Brain pericyte (primary cell): ENCODE results near the gene KLHL41.
A peak's percentile ranks its signal among the peaks of the same experiment; 100 is the strongest.
"Not testable (repeated sequence)": the region's sequence is repeated elsewhere in the genome, so short reads cannot be mapped to it uniquely, and the experiment has no call there.

Experiments
- DNase-seq: peaks from one replicate; pipeline ENCODE4 v3.0.0-alpha.2; 2012; ENCODE audit warnings: low read depth, low spot score

KLHL41 gene

DNA sequence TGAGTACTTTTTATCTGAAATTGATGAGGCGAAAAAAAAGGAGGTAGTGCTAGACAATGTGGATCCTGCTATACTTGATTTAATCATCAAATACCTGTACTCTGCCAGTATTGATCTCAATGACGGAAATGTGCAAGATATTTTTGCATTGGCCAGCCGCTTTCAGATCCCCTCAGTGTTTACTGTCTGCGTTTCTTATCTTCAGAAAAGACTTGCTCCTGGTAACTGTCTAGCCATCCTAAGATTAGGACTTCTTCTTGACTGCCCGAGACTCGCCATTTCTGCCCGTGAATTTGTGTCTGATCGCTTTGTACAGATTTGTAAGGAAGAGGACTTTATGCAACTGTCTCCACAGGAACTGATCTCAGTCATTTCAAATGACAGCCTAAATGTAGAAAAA lies 453 bp downstream of the KLHL41 start:
- no peak for DNase-seq

DNA sequence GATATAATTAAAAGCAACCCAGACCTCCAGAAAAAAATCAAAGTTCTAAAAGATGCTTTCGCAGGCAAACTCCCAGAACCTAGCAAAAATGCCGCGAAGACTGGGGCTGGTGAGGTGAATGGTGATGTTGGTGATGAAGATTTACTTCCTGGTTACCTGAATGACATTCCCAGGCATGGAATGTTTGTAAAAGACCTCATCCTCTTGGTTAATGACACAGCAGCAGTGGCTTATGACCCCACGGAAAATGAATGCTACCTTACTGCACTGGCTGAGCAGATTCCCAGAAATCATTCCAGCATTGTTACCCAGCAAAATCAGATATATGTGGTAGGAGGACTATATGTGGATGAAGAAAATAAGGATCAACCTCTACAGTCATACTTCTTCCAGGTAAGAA lies 994 bp downstream of the KLHL41 start:
- no peak for DNase-seq

- no peak for DNase-seq
These were observed 2.3 kb downstream of the KLHL41 start for GRCh38 chr2:169511818-169512217.

GRCh38 chr2:169512525-169512924 lies 3.0 kb downstream of the KLHL41 start:
- no peak for DNase-seq

DNA sequence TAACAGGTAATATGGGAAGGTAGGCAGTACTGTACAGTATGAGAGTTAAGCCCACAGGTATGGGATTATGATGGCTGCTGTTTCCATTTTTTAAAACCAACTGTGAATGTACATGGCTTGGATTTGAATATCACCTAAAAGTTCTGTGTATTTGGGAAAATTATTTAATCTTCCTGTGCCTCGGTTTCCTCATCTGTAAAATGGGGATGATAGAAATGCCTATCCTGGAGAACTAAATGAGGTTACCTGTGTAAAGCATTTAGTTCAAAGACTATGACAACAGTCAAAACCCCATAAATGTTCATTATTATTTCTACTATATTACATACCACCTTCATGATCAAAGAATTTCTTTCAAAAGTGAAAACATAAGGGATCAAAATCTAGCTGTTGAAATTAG lies 3.6 kb downstream of the KLHL41 start:
- no peak for DNase-seq

- DNase-seq, result peak; percentile 27
These were observed 4.4 kb downstream of the KLHL41 start for GRCh38 chr2:169513926-169514325.

DNA sequence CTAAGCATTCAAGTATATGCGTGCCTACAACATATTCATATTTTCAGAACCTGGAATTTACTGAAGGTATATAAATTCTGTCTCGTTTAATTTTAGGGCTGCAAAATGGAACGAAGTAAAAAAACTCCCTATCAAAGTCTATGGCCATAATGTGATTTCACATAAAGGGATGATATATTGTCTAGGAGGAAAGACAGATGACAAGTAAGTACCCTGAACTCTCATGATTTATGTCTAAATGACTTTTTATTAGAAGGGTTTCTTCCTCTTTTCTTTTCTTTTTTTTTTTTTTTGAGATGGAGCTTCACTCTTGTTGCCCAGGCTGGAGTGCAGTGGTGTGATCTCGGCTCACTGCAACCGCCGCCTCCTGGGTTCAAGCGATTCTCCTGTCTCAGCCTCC lies 5.3 kb downstream of the KLHL41 start:
- not testable (repeated sequence) for DNase-seq

DNA sequence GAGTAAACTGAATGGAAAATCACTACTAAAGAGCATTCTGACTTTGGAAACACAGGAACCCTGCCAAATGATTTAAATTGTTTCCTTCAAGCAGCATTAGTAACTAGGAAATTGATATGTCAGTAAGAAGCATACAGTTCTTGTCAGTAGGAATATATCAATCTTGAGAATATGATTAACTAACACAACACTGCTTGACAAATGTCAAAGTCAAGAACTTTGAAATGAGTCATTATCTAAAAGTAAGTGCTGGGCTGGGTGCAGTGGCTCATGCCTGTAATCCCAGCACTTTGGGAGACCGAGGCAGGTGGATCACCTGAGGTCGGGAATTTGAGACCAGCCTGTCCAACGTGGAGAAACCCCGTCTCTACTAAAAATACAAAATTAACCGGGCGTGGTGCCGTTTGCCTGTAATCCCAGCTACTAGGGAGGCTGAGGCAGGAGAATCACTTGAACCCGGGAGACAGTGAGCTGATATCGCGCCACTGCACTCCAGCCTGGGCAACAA lies 7.0 kb downstream of the KLHL41 start:
- DNase-seq, result not testable (repeated sequence)

- no peak for DNase-seq
These were observed 11.4 kb downstream of the KLHL41 start for GRCh38 chr2:169520896-169521295.

GRCh38 chr2:169523681-169524080 lies 14.2 kb downstream of the KLHL41 start:
- DNase-seq, result no peak

DNA sequence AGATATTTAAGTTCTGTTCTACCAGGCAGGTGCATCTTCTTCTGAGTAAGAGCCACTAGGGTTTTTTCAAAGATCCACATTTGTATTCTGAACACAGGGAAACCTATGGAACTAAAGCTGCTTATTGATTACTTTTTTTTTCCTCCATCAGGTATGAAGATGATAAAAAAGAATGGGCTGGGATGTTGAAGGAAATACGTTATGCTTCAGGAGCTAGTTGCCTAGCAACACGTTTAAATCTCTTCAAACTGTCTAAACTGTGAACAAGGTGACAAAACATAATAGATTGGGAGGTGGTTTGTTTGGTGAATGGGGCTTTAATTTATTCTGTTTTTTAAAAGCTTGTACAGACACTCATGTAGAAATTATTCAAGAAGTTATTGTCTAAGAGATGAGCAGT lies 15.9 kb downstream of the KLHL41 start:
- no peak for DNase-seq

DNA sequence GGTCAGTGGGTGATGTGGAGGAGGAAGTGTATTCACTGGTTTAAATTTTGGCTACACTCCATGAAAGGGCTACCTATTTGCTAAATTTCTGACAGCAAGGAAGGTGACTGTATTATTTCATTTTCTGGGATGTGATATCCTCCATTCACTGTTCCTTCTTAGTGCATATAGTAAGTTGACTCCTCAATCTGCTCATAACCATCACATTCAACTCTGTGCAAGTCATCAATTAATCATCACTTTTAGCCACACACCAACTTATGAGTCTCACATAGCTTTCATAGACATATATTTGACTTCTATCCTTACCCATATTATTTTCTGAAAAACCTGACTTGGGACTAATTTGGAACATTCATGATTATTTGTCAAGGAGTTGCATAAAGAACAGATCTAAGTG lies 16.9 kb downstream of the KLHL41 start:
- DNase-seq, result no peak

DNA sequence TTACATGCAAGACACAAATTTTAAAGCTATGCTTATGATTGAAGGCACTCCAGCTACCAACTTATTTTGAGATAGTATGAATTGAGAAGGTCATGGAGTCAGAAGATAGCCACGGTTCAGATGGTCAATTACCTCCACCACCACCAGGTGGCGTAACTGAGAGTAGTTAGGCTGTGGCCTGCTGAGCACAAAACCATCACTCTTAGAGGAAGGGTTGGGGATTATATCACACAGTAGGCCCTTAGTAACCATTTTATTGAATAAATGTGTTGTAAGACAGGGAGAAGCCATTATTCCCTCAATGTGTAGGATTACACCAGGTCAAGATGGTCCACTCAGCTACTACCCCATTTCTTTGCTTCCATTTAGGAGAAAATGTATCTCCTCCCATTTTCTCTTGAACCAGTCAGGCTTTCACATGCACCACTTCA lies 18.8 kb downstream of the KLHL41 start:
- peak; percentile 12 for DNase-seq

- not testable (repeated sequence) for DNase-seq
These were observed 30.0 kb downstream of the KLHL41 start for GRCh38 chr2:169539460-169539859.

GRCh38 chr2:169540146-169540545 lies 30.6 kb downstream of the KLHL41 start:
- DNase-seq, result no peak

GRCh38 chr2:169542433-169542832 lies 32.9 kb downstream of the KLHL41 start:
- no peak for DNase-seq

DNA sequence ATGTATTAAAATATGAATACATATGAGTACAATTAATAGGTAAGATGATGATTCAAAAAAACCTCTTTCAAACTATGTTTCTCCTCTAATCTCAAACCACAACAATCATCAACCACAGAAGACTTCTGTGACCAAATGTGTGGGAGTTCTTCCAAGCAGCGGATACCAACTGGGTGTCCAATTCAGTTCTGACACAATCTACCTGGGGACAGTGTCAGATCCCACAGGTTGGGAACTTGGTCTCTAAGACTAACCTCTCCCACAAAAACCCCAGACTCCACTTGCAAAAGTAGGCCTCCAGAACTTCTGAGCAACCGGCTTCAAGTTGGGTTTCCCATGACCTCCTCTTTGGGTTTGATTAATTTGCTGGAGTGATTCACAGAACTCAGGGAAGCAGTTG lies 37.3 kb downstream of the KLHL41 start:
- DNase-seq, result no peak

GRCh38 chr2:169561364-169561763 lies 51.9 kb downstream of the KLHL41 start:
- no peak for DNase-seq

DNA sequence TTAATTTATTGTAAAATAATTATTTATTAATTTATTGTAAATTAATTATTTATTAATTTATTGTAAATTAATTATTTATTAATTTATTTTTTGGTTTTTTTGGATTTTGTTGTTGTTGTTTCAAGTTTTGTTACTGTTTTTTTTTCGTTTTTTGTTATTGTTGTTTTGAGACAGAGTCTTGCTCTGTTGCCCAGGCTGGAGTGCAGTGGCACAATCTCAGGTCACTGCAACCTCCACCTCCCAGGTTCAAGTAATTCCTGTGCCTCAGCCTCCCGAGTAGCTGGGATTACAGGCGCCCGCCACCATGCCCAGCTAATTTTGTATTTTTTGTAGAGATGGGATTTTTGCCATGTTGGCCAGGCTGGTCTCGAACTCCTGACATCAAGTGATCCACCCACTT lies 52.6 kb downstream of the KLHL41 start:
- not testable (repeated sequence) for DNase-seq

- no peak for DNase-seq
These were observed 53.0 kb downstream of the KLHL41 start for GRCh38 chr2:169562519-169562918.

DNA sequence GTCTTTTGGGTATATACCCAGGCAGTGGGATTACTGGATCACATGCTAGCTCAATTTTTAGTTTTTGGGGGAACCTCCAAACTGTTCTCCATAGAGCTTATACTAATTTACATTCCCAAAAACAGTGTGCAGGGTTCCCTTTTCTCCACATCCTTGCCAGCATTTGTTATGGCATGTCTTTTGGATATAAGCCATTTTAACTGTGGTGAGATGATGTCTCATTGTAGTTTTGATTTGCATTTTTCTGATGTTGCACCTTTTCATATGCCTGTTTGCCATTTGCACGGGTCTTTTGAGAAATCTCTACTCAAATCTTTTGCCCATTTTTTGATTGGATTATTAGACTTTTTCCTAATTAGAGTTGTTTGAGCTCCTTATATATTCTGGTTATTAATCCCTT lies 56.2 kb downstream of the KLHL41 start:
- DNase-seq, result no peak

DNA sequence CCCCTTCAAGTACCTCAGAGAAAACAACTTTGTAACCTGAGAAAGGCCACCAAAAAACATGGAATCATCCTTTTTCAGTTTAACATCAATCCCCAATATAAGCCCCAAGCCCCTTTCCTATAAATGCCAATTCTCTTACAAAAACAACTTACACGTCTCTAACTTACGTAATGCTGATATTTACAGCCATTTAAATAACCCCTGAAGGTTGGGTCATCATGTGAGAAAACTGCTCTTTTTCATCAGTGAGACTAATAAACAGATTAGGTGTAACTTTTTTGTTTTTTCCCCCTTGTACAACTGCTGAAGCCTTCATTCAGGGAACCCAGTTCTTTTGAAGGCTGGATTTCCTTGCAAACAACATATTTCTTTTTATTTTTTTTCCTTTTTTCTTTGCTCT lies 60.4 kb downstream of the KLHL41 start:
- DNase-seq, result no peak

- DNase-seq, result not testable (repeated sequence)
These were observed 61.2 kb downstream of the KLHL41 start for GRCh38 chr2:169570752-169571151.

GRCh38 chr2:169571571-169571970 lies 62.1 kb downstream of the KLHL41 start:
- no peak for DNase-seq
